Fibroblast of skin of right biceps (primary cell): ENCODE measurements around the gene TTN.
A peak's percentile ranks its signal among the peaks of the same experiment; 100 is the strongest.

Source experiments
- DNase-seq: peaks from one replicate; pipeline ENCODE4 v3.0.0-alpha.2; 2013

The TTN gene

GRCh38 chr2:178480227-178481181 is 326.7 kb downstream of the TTN start, which contains the start of gene PLEKHA3:
TSS of gene PLEKHA3 (plus strand) at chr2:178480457. CDS start at chr2:178480870, 413 bp downstream.
- peak; percentile 94 for DNase-seq

- DNase-seq, result peak; percentile 1
Observed at GRCh38 chr2:178479758-178480226, 327.4 kb downstream of the TTN start.

GRCh38 chr2:178479275-178479616 is 328.0 kb downstream of the TTN start:
- no peak for DNase-seq

DNA sequence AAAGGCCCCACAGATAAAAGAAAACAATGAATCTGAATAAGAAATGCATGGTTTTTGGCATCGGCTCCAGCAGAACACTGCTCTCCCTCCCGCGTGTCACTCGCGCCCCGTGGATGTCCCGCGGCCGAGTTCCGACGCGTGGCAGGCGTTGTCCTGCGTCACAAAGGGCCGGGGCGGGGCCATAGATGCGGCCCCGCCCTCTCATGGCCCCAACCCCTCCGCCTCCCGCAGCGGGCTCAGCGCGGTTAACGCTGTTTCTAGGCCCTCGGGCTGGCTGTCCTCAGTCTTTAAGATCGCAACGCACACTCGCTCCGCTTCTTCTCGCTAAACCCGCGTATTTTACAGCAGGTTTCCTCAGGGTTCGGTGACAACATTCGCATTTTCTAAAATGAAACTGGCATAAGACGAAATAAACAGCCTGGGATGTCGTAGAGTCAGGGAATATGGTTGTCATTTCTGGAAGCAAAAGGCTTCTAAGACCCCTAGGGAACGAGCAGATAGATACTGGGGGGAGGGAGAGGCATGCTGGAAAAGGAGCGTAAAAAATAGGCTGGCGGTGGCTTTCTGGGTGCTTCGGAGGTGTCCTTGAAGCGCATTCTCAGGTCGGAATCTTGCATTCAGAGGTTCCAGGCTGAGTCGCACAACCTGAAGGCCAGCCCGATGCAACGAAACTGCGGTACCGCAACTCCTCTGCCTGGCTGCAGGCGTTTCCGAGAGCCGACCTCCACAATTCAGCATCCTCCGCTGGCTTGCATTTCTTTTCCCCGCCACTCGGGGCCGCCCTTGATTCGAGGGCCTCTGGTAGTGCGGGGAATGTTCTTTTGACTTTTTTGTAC is 328.6 kb downstream of the TTN start, which contains the start of gene FKBP7:
TSS of gene FKBP7 (minus strand) at position 162 of the 836 bp plus-strand sequence. CDS start at position 61, 101 bp downstream.
- DNase-seq, result peak; percentile 84

DNA sequence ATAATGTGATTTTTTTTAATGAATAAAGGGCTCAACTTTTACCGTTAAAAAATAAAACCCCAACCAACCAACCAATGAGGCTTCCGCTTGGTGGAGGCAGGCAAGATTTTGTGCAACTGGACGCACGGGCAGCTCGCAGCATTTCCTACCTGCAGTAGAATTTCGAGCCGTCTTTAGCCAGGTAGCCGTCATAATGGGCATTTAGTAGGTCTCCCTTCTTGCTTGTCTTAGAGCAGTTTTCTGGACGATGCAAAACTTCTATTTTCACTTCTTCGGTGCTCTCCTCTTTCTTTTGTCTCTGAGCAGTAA is 329.1 kb downstream of the TTN start:
- peak; percentile 10 for DNase-seq

GRCh38 chr2:178477443-178478129 is 329.6 kb downstream of the TTN start:
- DNase-seq, result peak; percentile 13

GRCh38 chr2:178476477-178476876 is 330.7 kb downstream of the TTN start:
- no peak for DNase-seq
